Measurements from ENCODE around the gene DNASE2. TPM values are rescaled to one million over a fixed set of nuclear protein-coding genes. Genes with fewer than 3 reads are reported as not detected.
"Not testable (repeated sequence)": the region's sequence is repeated elsewhere in the genome, so short reads cannot be mapped to it uniquely, and the experiment has no call there.

The DNASE2 gene
- total RNA-seq, 1 experiment from 2014 or later = 35.7 TPM

DNA sequence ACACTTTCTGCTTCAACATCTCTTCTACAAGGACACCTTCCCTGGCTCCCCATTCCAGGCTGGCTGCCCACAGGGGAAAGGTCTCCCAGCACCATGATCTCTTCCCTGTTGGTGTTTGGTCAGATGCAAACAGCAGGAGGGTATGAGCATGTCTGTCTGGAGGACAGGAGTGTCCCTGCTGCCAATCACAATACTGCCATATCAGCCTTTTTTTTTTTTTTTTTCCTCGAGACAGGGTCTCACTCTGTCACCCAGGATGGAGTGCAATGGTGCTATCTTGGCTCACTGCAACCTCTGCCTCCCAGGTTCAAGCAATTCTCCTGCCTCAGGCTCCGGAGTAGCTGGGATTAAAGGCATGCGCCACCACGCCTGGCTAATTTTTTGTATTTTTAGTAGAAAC is 34.6 kb upstream of the DNASE2 start:
- Mint-ChIP-seq H3K27me3 (ENCODE audit: low read depth) (peaks cover 22% of the 10 kb centered on the region), H3K4me1 (peaks cover 27% of the 10 kb centered on the region), H3K27ac (peak overlapping the region; percentile 72; the same call in 1 of the 2 replicates)
- DNase-seq (ENCODE audit: low spot score); H3K36me3 Mint-ChIP-seq; POLR2A ChIA-PET; H3K4me3 Mint-ChIP-seq; ATAC-seq; H3K9me3 Mint-ChIP-seq: not testable (repeated sequence)
- CTCF ChIA-PET = interaction anchor here (1.1 to 3.7 kb wide), 2 partner anchors 49 to 120 kb away, joined by 3 to 31 read pairs; no protein-coding TSS in a partner anchor

DNA sequence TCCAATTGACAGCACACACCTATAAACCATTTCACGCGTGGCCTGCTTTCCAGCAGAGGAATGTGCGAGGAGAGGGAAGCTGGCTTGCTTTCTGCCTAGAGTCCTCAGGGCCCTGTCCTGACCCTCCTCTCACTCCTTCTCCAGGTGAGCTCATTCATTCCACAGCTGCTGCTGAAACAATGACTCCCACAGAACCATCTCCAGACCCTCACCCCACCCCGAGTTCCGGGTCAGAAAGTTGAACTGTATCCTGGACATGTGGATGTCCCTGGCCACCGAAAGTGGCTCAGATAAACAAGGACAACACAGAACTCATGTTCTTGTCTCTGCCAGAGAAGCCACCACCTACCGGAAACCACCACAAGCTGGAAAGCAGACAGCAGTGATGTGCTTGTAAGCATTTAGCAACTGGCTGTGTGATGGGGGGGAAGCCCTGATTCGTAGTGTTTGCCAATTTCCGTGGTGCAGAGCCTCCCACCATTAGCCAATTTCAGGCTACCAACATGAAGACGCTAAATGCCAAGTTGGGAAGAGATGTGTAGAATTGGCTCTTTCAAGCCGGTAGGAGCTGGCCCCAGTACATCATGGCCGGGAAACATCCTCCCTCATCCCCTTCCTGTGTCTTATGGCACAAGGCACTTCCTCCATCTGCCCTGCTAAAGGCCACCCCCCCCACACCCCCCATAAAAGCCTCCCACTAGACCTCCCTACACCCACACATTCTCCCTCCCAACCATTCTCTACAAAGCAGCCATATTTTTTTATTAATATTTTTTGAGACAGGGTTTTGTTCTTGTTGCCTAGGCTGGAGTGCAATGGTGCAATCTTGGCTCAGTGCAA is 32.8 kb upstream of the DNASE2 start:
- peak overlapping the region; percentile 53 for H3K4me3 Mint-ChIP-seq
- peak; percentile 7; the same call in 1 of the 2 replicates for ATAC-seq
- POLR2A ChIA-PET = interaction anchor here (0.8 to 1.8 kb wide), 6 partner anchors 10 to 248 kb away, joined by 3 to 6 read pairs (median 5); partner anchors contain the start of genes DNASE2, MAN2B1 and WDR83
- CTCF ChIA-PET = interaction anchor here (1.0 to 3.7 kb wide), 7 partner anchors 23 to 88 kb away, joined by 3 to 31 read pairs (median 6); partner anchors contain the start of gene GCDH
- TF ChIP-seq FOXJ3 (CRISPR knock-in tag; IDR thresholded peaks at IDR 0.05; ENCODE audit: borderline replicate concordance) = no peak
- TF ChIP-seq, protein P1, sequence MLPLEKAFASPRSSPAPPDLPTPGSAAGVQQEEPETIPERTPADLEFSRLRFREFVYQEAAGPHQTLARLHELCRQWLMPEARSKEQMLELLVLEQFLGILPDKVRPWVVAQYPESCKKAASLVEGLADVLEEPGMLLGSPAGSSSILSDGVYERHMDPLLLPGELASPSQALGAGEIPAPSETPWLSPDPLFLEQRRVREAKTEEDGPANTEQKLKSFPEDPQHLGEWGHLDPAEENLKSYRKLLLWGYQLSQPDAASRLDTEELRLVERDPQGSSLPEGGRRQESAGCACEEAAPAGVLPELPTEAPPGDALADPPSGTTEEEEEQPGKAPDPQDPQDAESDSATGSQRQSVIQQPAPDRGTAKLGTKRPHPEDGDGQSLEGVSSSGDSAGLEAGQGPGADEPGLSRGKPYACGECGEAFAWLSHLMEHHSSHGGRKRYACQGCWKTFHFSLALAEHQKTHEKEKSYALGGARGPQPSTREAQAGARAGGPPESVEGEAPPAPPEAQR (CRISPR knock-in tag; IDR thresholded peaks at IDR 0.05) = no peak
- H3K27me3 Mint-ChIP-seq (ENCODE audit: low read depth) = peaks cover 20% of the 10 kb centered on the region
- H3K36me3 Mint-ChIP-seq = no peaks in the 10 kb centered on the region
- H3K27ac Mint-ChIP-seq = peak overlapping the region; percentile 94
- peaks cover 9% of the 10 kb centered on the region for H3K9me3 Mint-ChIP-seq
- peaks cover 27% of the 10 kb centered on the region for H3K4me1 Mint-ChIP-seq
- no peak for DNase-seq (ENCODE audit: low spot score)

DNA sequence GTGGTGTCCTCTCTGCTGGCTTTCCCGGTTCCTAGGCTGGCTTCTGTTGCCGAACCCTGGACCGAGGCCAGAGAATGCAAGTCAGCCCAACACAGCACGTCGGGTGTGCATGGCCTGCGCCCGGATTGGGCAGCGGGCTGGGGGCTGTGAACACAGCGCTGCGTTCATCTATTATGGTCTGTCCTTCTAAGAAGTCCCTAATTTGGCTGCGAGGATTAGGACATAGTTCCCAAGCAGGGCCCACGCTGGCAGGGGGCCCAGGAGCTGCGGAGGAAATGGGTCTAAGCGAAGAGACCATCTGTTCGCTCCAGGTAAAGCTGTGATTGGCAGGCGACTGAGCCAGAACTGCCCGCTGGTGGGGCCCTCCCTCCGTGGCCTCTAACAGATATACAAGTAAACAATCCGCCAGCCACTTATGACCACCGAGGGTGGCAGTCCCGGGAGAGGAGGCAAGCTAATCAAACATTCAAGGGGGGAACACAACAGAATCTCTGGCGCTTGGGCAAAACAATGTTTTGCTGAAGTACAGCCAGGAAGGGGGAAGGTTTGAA is 31.8 kb upstream of the DNASE2 start:
- H3K27ac Mint-ChIP-seq = peak overlapping the region; percentile 94
- ChIA-PET POLR2A (interaction anchor here (0.5 to 1.8 kb wide), 8 partner anchors 9 to 247 kb away, joined by 3 to 9 read pairs (median 5); partner anchors contain the start of genes DNASE2, GCDH, MAN2B1 and WDR83), CTCF (interaction anchor here (0.7 to 3.7 kb wide), 12 partner anchors 16 to 152 kb away, joined by 3 to 31 read pairs (median 4); partner anchors contain the start of gene GCDH)
- H3K4me1 Mint-ChIP-seq = peaks cover 27% of the 10 kb centered on the region
- ATAC-seq (peak; percentile 80), DNase-seq (ENCODE audit: low spot score) (peak; percentile 67)
- peak overlapping the region; percentile 53 for H3K4me3 Mint-ChIP-seq
- TF ChIP-seq, protein P2, sequence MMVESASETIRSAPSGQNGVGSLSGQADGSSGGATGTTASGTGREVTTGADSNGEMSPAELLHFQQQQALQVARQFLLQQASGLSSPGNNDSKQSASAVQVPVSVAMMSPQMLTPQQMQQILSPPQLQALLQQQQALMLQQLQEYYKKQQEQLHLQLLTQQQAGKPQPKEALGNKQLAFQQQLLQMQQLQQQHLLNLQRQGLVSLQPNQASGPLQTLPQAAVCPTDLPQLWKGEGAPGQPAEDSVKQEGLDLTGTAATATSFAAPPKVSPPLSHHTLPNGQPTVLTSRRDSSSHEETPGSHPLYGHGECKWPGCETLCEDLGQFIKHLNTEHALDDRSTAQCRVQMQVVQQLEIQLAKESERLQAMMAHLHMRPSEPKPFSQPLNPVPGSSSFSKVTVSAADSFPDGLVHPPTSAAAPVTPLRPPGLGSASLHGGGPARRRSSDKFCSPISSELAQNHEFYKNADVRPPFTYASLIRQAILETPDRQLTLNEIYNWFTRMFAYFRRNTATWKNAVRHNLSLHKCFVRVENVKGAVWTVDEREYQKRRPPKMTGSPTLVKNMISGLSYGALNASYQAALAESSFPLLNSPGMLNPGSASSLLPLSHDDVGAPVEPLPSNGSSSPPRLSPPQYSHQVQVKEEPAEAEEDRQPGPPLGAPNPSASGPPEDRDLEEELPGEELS (CRISPR knock-in tag; IDR thresholded peaks at IDR 0.05) = peak; percentile 57; the same call in 1 of the 2 replicates
- TF ChIP-seq FOXK1 (CRISPR knock-in tag; IDR thresholded peaks at IDR 0.05) (no peak), CREB1 (CRISPR knock-in tag; IDR thresholded peaks at IDR 0.05) (no peak), GABPB1 (CRISPR knock-in tag; IDR thresholded peaks at IDR 0.05) (0 out of 2 replicates have a peak, but pooled peaks have one; percentile 22)
- peaks cover 10% of the 10 kb centered on the region for H3K27me3 Mint-ChIP-seq (ENCODE audit: low read depth)
- no peaks in the 10 kb centered on the region for H3K9me3 Mint-ChIP-seq
- no peaks in the 10 kb centered on the region for H3K36me3 Mint-ChIP-seq

- ChIA-PET POLR2A (interaction anchor here (0.6 to 1.8 kb wide), 6 partner anchors 17 to 47 kb away, joined by 3 to 9 read pairs (median 5); partner anchors contain the start of genes GCDH and RAD23A), CTCF (interaction anchor here (0.9 to 3.7 kb wide), 8 partner anchors 16 to 152 kb away, joined by 3 to 31 read pairs (median 5); partner anchors contain the start of gene GCDH)
- peaks cover 6% of the 10 kb centered on the region for H3K27me3 Mint-ChIP-seq (ENCODE audit: low read depth)
- H3K9me3 Mint-ChIP-seq = no peaks in the 10 kb centered on the region
- ATAC-seq (no peak), DNase-seq (ENCODE audit: low spot score) (no peak)
- peaks cover 27% of the 10 kb centered on the region for H3K4me1 Mint-ChIP-seq
- peak overlapping the region; percentile 94 for H3K27ac Mint-ChIP-seq
- no peaks in the 10 kb centered on the region for H3K36me3 Mint-ChIP-seq
- peak overlapping the region; percentile 53; the same call in 1 of the 2 replicates for H3K4me3 Mint-ChIP-seq
- no peak for TF ChIP-seq IRF2 (CRISPR knock-in tag; IDR thresholded peaks at IDR 0.05; ENCODE audit: borderline replicate concordance, low read depth)
- TF ChIP-seq CBFB (CRISPR knock-in tag; IDR thresholded peaks at IDR 0.05; ENCODE audit: low read depth) = no peak
- TF ChIP-seq, protein P3, sequence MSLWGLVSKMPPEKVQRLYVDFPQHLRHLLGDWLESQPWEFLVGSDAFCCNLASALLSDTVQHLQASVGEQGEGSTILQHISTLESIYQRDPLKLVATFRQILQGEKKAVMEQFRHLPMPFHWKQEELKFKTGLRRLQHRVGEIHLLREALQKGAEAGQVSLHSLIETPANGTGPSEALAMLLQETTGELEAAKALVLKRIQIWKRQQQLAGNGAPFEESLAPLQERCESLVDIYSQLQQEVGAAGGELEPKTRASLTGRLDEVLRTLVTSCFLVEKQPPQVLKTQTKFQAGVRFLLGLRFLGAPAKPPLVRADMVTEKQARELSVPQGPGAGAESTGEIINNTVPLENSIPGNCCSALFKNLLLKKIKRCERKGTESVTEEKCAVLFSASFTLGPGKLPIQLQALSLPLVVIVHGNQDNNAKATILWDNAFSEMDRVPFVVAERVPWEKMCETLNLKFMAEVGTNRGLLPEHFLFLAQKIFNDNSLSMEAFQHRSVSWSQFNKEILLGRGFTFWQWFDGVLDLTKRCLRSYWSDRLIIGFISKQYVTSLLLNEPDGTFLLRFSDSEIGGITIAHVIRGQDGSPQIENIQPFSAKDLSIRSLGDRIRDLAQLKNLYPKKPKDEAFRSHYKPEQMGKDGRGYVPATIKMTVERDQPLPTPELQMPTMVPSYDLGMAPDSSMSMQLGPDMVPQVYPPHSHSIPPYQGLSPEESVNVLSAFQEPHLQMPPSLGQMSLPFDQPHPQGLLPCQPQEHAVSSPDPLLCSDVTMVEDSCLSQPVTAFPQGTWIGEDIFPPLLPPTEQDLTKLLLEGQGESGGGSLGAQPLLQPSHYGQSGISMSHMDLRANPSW (CRISPR knock-in tag; conservative IDR thresholded peaks at IDR 0.05; ENCODE audit: low read depth) = no peak
- TF ChIP-seq HMGXB4 (CRISPR knock-in tag; IDR thresholded peaks at IDR 0.05) = no peak
- TF ChIP-seq, protein P4, sequence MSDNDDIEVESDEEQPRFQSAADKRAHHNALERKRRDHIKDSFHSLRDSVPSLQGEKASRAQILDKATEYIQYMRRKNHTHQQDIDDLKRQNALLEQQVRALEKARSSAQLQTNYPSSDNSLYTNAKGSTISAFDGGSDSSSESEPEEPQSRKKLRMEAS (CRISPR knock-in tag; IDR thresholded peaks at IDR 0.05) = no peak
- TF ChIP-seq, protein P5, sequence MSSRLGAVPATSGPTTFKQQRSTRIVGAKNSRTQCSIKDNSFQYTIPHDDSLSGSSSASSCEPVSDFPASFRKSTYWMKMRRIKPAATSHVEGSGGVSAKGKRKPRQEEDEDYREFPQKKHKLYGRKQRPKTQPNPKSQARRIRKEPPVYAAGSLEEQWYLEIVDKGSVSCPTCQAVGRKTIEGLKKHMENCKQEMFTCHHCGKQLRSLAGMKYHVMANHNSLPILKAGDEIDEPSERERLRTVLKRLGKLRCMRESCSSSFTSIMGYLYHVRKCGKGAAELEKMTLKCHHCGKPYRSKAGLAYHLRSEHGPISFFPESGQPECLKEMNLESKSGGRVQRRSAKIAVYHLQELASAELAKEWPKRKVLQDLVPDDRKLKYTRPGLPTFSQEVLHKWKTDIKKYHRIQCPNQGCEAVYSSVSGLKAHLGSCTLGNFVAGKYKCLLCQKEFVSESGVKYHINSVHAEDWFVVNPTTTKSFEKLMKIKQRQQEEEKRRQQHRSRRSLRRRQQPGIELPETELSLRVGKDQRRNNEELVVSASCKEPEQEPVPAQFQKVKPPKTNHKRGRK (CRISPR knock-in tag; IDR thresholded peaks at IDR 0.05; ENCODE audit: borderline replicate concordance) = no peak
- TF ChIP-seq ZNF423 (CRISPR knock-in tag; IDR thresholded peaks at IDR 0.05) = no peak
- no peak for TF ChIP-seq NR2C2 (CRISPR knock-in tag; IDR thresholded peaks at IDR 0.05)
- no peak for TF ChIP-seq ZNF396 (CRISPR knock-in tag; IDR thresholded peaks at IDR 0.05; ENCODE audit: borderline replicate concordance)
Measured at GRCh38 chr19:12912571-12912970, 31.3 kb upstream of the DNASE2 start.
